Left forelimb (tissue), 1 donor: Measurements from ENCODE around the gene PLA2G4B.

ENCODE experiments used
- DNase-seq: peaks from one replicate; pipeline ENCODE4 v3.0.0-alpha.2; 2018; ENCODE audit warnings: low spot score

The PLA2G4B gene

DNA sequence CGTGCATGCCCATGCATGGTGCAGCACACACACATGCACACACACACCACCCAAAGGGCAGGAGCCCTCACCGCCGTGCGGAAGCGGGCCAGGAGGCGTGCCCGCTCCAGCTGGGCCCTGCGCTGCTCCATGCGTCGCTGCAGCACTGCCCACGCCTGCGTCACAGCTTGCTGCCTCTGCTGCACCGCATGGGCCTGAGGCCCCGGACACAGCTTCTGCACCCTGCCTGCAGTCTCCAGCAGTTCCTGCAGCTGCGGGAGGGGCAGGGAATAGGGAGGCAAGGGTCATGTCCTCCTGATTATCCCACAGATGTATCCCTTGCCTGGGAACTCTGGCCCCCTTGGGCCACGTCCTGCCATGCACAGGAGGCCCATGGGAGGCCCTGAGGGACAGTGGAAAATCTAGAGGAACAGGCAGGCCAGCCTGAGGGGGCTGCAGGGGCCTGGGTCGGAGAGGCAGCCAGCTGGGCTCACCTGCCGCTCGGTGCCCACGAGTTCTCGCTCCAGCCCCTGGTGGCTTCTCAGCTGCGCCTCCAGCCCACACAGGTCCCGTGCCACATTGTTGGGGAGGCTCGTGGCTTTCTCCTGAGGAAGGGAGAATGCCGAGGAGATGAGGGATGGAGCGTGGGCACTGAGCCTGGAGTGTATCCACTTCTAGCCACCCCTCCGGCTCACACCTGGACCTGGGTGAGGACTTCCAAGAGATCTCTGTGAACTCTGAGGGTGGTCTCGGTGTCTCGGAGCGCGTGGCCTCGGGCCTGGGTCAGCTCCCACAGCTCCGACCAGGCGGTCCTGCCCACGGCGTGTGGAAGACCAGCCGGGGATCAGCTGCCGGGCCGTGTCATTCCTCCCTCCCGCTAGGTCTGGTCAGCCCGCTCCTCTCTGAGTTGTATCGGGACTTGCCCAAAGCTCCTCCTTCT is 31.4 kb downstream of the PLA2G4B start:
- no peak for DNase-seq

DNA sequence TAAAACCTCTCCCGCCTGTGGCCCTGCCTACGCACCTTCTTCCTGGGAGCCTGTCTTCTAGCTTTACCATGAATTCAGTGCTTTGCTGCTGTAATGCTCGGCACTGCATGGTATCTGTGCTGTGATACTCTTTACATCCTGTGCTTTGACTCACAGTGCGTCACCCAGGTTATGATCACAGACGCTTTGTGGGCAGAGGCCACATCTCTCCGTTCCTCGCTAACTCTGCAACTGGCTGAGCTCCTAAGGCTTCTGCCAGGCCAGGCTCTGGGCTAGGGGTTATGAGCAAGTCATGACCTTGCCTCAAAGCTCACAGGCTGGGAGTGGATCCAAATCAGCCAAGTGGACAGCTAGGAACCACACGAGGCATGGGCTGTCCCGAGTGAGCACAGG is 32.0 kb downstream of the PLA2G4B start:
- no peak for DNase-seq

DNA sequence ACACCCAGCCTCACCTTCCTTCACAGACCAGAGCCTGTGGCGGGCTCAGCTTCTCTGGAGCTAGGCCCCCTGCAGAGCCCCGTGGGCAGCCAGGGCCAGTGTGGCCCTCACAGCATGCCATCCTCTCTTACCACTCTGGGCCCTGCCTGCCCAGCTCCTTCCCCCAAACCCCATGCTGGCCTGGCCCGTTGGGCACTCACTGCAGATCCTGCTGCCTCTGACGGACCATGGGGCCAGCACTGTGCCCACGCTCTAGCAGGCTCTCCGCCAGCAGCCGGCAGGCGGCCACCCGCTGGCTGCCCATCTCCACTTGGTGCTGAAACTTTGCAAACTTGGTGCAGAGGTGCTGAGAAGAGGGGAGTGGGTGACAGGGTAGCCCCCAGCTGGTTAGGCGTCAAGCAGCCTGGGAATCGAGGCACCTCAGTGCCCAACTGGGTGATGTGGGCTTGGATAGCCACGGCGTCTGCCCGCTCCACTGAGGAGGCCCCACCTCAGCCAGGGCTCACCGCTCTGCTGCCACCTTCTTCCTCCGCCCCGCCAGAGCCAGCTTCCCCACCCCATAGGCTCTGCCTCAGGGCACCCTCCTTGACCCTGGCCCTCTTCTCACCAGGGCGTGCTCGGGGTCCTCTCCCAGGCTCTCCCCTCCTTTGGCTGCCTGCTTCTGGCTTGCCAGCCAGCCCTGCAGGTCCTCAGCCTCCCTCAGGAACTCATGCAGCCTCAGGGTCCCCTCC is 32.7 kb downstream of the PLA2G4B start:
- DNase-seq: no peak

- DNase-seq: no peak
These were observed 33.6 kb downstream of the PLA2G4B start for GRCh38 chr15:41872166-41872747.

DNA sequence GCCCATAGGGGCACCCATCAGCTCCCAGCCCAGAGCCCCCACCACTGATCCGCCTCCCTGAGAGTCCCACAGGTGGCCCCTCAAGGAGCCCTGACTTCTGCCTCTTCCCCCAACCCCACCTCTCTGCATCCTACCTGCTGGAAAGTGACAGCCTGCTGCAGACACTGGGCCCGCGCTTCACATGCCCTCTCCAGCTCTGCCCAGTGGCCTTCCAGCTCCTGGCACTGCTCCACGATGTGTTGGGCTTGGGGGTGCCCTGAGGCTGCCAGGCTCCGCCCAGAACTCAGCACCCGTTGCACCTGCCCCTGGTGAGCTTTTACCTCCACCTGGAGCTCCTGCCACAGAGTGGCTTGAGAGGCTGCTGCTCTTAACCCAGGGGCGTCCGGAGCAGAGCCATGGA is 35.1 kb downstream of the PLA2G4B start:
- no peak for DNase-seq

DNA sequence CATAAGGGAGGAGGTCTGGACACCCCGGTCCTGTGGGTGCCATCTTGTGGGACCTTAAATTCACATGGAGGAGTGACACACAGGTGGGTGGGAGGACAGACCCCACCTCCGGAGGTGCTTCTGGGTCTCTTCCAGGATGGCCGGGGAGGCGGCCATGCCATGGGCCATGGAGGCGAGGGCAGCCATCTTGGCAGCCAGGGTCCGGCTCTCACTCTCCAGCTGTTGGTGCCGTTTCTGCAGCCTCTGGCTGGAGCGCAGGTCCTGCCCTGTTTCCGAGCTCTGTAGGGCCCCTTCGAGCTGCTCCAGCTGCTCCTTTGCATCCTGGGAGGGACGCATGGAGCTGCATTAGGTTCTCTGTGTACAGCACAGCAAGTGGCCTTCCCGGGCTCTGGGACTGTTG is 36.1 kb downstream of the PLA2G4B start:
- no peak for DNase-seq

- no peak for DNase-seq
These were observed 37.4 kb downstream of the PLA2G4B start for GRCh38 chr15:41876007-41876406.

DNA sequence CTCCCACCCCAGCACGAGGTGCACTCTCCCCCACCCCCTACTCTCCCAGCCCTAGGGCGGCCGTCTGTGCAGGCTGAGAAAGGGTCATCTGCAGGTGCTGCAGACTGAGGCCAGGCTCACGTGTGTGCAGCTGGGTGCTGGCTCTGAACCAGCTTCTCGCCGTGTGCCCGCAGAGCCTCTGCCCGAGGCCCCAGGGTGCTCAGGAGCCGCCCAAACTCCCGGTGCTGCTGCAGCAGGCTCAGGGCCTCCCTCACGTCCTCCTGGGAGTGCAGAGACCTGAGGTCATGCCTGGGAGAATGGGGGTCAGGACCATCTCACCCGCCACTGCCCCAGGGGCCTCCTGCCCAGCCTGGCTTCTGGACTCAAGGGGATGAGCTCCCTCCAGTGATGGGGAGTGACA is 38.0 kb downstream of the PLA2G4B start:
- no peak for DNase-seq

DNA sequence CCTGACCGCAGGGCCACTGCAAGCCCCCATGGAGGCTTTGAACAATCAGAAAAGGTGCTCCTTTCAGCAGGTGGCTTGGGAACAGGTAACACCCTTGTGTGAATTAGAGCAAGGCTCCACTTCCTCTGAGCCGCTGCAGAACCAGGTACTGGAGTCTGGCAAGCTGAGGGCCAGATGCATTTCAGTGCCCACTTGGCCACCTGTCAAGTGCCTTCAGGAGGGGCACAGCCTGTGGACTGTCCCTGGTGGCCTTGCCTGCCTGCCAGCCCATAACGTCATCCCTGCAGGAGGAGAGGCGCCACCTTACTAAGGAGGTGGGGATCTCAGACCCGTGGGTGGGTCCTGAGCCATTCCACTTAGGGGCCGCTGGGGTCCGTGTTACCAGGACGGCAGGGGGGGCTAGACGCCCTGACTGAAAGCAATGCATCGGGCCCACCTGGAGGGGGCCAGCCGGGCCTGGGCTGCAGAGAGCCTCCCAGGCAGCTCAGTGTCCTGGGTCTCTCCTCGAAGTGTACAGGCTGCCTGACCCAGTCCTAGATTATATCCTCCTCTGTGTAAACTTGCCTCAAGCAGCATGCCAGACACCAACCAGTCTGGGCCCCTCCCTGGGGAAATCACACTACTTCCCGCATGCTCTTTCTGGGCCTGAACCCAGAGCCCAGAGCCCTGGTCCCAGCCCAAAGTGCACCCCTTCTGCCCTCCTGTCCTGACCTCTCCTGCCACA is 39.1 kb downstream of the PLA2G4B start:
- DNase-seq: no peak

DNA sequence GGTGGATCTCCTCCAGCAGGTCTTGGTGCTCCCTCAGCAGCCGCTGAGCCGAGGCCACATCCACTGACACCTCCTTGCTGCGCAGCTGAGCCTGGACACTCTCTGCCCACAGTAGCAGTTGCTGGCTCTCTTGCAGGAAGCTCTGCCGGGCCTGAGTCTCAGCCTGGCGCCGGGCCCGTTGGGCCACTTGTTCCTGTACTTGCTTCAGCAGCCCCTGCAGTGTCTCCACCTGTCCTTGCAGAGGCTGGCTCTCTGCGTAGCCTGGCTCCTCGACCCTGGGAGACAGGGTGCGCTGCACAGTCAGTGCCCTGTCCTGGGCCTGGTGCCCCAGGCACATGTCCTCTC is 39.7 kb downstream of the PLA2G4B start:
- no peak for DNase-seq

DNA sequence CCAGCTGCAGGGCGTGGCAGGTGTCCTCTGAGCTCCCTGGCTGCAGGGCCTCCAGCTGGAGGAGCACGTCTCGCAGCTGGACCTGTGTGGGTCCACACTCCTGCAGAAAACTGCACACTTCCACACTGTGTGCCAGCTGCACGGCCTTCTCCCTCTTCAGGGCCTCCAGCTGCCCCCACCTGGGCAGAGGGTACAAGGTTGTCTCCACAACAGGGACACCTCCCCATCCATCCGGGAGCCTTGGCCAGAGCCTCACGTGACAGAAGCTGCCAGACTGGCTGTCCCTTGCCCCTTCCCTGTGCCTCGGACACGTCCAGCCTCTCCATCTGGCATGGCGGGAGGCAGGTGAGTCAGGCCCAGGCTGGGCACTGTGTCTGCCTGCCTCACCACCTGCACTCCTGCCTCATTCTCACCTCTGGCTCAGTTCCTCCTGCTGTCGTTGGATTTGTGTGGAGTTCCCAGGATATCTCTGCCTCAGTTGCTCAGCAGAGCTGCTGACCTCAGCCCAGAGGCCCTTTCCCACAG is 40.7 kb downstream of the PLA2G4B start:
- no peak for DNase-seq

- no peak for DNase-seq
These were observed 41.7 kb downstream of the PLA2G4B start for GRCh38 chr15:41880156-41880877.

DNA sequence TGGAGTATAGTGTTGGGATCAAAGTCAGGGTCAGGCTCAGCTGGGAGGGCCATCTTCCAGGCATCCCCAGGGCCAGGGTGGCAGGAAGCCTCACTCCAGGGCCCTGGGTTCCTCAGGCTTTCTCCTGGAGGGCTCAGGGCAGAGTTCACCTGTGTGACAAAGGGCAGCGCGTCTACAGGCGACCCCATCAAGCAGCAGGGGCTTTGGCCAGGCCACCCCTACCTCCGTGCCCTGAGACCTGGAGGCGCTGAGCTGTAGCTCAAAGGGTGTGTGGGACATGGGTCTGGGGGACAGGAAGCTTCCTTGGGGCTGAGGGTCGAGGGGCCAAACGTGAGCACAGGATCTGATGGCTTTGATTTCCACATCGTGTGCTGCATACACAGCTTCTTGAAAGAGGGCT is 42.4 kb downstream of the PLA2G4B start:
- DNase-seq: no peak

- DNase-seq: no peak
These were observed 42.9 kb downstream of the PLA2G4B start for GRCh38 chr15:41881550-41881919.

- no peak for DNase-seq
These were observed 43.5 kb downstream of the PLA2G4B start for GRCh38 chr15:41881920-41882688.

DNA sequence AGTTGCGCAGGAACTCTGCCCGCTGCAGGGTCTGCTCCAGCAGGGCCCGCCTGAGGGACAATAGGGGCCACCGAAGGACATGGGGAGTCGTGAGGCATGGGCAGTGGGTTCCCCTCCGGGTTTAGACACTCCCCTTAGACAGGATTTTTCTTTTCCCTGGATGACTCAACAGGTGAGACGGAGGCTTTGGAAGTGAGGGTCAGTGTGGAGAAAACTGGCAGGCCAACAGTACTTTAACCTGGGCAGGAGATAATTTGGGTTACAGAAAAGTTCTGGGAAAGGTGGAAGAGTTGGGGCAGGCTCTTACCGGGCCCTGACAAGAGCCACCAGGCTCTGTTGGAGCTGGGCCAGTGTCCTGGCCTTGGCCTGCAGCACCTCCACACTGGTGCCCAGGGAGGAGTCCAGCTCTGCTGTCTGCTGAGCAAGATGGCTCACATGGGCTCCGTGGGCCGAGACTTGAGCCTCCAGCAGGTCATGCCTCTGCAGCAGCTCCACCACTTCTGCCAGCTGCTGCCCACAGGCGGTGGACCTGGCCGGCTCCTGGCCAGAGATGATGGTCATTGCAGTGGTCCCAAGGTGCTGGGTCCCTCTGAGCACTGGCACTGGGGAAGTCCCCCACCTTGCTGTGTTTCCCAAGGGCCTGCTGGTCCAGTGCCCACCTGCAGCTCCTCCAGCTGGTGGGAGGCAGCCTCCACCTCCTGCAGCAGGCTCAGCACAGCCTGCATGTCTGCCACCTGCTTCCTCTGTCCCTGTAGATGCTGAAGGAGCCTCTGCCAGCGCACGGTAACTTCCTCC is 44.2 kb downstream of the PLA2G4B start:
- no peak for DNase-seq

- no peak for DNase-seq
These were observed 44.8 kb downstream of the PLA2G4B start for GRCh38 chr15:41883484-41883825.

DNA sequence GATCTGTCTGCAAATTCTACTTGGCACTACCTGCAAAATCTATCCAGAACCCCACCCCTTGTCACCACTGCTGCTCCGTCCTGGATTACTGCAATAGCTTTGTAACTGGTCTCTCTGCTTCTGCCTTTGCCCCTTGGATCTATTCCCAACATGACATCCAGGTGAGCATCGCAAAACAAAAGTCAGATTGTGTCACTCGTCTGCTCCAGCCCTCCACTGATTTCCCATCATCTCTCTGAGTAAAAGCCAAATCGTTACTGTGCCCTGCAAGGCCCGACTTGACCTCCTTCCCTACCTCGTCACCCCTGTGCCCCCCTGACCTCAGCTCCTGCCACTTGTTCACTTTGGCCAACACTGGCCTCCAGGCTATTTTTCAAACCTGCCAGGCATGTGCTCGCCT is 45.8 kb downstream of the PLA2G4B start:
- no peak for DNase-seq

DNA sequence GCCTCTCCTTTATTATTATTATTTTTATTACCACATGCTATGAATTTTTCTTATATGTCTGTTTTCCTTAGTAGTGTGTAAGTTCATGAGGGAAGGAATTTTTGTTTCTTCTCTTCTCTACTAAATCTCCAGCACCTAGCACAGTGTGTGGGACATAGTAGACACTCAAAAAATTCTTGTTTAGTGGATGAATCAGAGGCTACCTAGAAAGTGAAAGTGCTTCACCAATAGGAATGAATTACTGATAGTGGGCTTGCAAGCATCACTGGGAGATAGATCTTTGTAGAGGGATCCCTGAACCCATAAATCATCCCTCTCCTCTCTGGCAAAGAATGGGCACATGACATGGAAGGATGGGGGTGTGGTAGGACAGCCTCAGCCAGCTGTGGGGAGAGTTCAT is 46.7 kb downstream of the PLA2G4B start:
- DNase-seq: no peak

- DNase-seq: no peak
These were observed 47.2 kb downstream of the PLA2G4B start for GRCh38 chr15:41885841-41886240.
